Neural progenitor cell (in vitro differentiated cells): Measurements from ENCODE around the gene CRISPLD2. TPM values are rescaled to one million over a fixed set of nuclear protein-coding genes. Genes with fewer than 3 reads are reported as not detected.
A peak's percentile ranks its signal among the peaks of the same experiment; 100 is the strongest.

Experiments
- DNase-seq: peaks from one replicate; pipeline ENCODE4 v3.0.0-alpha.2; 2016; ENCODE audit warnings: low spot score
- H2AFZ ChIP-seq: fragments of 200-600 bp; sonication (generic); replicated peaks from 2 replicates; pipeline ENCODE4 v1.6.1; 2016; ENCODE audit warnings: antibody characterized with exemption
- H3F3A ChIP-seq: fragments of 200-600 bp; sonication (generic); 2 replicates; pipeline ENCODE4 v1.6.1; 2016; ENCODE audit warnings: antibody characterized with exemption, low read depth
- H3K27ac ChIP-seq: fragments of 200-600 bp; sonication (generic); 2 replicates; pipeline ENCODE4 v1.5.1; 2016; ENCODE audit warnings: mild to moderate bottlenecking
- H3K27me3 ChIP-seq: fragments of 200-600 bp; sonication (generic); 2 replicates; pipeline ENCODE4 v1.6.1; 2016; ENCODE audit warnings: mild to moderate bottlenecking, moderate library complexity
- H3K36me3 ChIP-seq: fragments of 200-600 bp; sonication (generic); 2 replicates; pipeline ENCODE4 v1.5.1; 2016
- H3K4me1 ChIP-seq: fragments of 200-600 bp; sonication (generic); 2 replicates; pipeline ENCODE4 v1.6.1; 2016; ENCODE audit warnings: mixed run types
- H3K4me2 ChIP-seq: fragments of 200-600 bp; sonication (generic); 2 replicates; pipeline ENCODE4 v1.6.1; 2016
- H3K4me3 ChIP-seq: fragments of 200-600 bp; sonication (generic); 2 replicates; pipeline ENCODE4 v1.5.1; 2016
- H3K79me2 ChIP-seq: fragments of 200-600 bp; sonication (generic); 2 replicates; pipeline ENCODE4 v1.6.1; 2016; ENCODE audit warnings: low read depth
- H3K9ac ChIP-seq: fragments of 200-600 bp; sonication (generic); 2 replicates; pipeline ENCODE4 v1.6.1; 2016
- H3K9me3 ChIP-seq: fragments of 200-600 bp; sonication (generic); 2 replicates; pipeline ENCODE4 v1.5.1; 2016; ENCODE audit warnings: low read depth
- H4K20me1 ChIP-seq: fragments of 200-600 bp; sonication (generic); 2 replicates; pipeline ENCODE4 v1.6.1; 2016; ENCODE audit warnings: low read depth
- H3K27ac Mint-ChIP-seq: 3 replicates; pipeline ENCODE4 v1.8.0; 2021; ENCODE audit warnings: mixed read lengths
- H3K27me3 Mint-ChIP-seq: 2 replicates; pipeline ENCODE4 v1.8.0; 2022; ENCODE audit warnings: low read depth, mild to moderate bottlenecking, inconsistent platforms, moderate library complexity, mixed read lengths; ENCODE audit not compliant: insufficient read depth
- H3K36me3 Mint-ChIP-seq: 3 replicates; pipeline ENCODE4 v1.8.0; 2021; ENCODE audit warnings: mixed read lengths
- H3K4me1 Mint-ChIP-seq: 3 replicates; pipeline ENCODE4 v1.8.0; 2021; ENCODE audit warnings: mixed read lengths
- H3K4me3 Mint-ChIP-seq: 3 replicates; pipeline ENCODE4 v1.8.0; 2021; ENCODE audit warnings: mild to moderate bottlenecking, moderate library complexity, mixed read lengths
- H3K9me3 Mint-ChIP-seq: 3 replicates; pipeline ENCODE4 v1.8.0; 2020; ENCODE audit warnings: mixed read lengths
- EZH2 ChIP-seq: fragments of 200-600 bp; sonication (generic); IDR thresholded peaks from 2 replicates; pipeline ENCODE4 v1.6.1; 2017; ENCODE audit warnings: antibody characterized with exemption, mild to moderate bottlenecking, moderate library complexity
- EZH2phosphoT487 ChIP-seq: fragments of 200-600 bp; sonication (generic); IDR thresholded peaks from 2 replicates; pipeline ENCODE4 v1.6.1; 2017; ENCODE audit warnings: antibody characterized with exemption
- total RNA-seq: library from RNA; depleted of rRNA; stranded (reverse); fragments of >200 nt; gene quantifications from 2 replicates; pipeline ENCODE4 v1.2.3, GENCODE V29; 2015; ENCODE audit warnings: low replicate concordance
- TF ChIP-seq, protein P1 (sequence below): fragments of 200-600 bp; sonication (generic); IDR thresholded peaks from 2 replicates; pipeline ENCODE4 v1.5.1; 2017; ENCODE audit warnings: antibody characterized with exemption, mild to moderate bottlenecking

Gene CRISPLD2
- total RNA-seq, 1 donor from 2014 or later, result 0.11 TPM

DNA sequence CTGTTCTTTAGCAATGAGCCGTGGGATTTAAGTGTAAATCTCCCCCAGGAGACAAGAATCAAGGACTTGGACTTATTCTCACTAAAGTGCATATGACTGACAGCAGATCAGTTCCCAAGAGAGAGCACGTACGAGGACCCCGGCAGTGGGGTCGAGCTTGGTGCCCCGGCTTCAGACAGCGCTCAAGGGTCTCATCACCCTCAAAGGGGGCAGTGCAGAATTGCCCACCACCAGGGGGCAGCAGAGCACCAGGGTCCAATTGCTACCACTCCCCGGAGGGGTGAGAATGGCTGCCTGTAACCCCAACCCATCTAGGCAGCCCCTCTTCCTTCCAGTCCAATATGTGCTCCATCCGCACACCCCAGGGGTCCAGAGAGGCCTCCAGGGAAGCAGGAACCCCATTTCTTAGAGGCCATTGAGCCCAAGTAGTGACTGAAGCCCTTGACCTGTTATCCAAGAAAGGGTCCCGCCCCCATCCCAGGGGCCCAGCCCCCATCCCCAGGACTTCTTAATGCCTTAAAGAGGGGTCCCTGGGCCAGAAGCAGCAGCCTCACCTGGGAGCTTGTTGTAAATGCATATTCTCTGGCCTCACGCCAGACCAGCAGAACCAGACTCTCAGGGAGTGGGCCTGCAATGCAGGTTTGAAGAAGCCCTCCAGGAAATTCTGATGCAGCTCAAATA is 105.4 kb downstream of the CRISPLD2 start:
- Histone ChIP-seq H3K27ac (no peak overlapping the region), H3K4me2 (no peak overlapping the region), H3K4me1 (no peaks in the 10 kb centered on the region), H3F3A (no peaks in the 10 kb centered on the region), H3K36me3 (no peaks in the 10 kb centered on the region), H3K27me3 (no peaks in the 10 kb centered on the region), H3K79me2 (no peaks in the 10 kb centered on the region), H3K9me3 (no peaks in the 10 kb centered on the region), H2AFZ (no peak overlapping the region), H3K9ac (no peak overlapping the region), H3K4me3 (no peak overlapping the region), H4K20me1 (no peaks in the 10 kb centered on the region)
- peaks cover 2% of the 10 kb centered on the region for H3K9me3 Mint-ChIP-seq
- TF ChIP-seq EZH2, result no peak
- TF ChIP-seq EZH2phosphoT487, result no peak
- TF ChIP-seq, protein P1, sequence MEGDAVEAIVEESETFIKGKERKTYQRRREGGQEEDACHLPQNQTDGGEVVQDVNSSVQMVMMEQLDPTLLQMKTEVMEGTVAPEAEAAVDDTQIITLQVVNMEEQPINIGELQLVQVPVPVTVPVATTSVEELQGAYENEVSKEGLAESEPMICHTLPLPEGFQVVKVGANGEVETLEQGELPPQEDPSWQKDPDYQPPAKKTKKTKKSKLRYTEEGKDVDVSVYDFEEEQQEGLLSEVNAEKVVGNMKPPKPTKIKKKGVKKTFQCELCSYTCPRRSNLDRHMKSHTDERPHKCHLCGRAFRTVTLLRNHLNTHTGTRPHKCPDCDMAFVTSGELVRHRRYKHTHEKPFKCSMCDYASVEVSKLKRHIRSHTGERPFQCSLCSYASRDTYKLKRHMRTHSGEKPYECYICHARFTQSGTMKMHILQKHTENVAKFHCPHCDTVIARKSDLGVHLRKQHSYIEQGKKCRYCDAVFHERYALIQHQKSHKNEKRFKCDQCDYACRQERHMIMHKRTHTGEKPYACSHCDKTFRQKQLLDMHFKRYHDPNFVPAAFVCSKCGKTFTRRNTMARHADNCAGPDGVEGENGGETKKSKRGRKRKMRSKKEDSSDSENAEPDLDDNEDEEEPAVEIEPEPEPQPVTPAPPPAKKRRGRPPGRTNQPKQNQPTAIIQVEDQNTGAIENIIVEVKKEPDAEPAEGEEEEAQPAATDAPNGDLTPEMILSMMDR, result peak; percentile 74
- H3K27ac Mint-ChIP-seq, result no peak overlapping the region
- peak; percentile 56 for DNase-seq
- H3K4me3 Mint-ChIP-seq, result no peak overlapping the region
- peaks cover 22% of the 10 kb centered on the region for H3K27me3 Mint-ChIP-seq
- H3K4me1 Mint-ChIP-seq, result peaks cover 22% of the 10 kb centered on the region
- H3K36me3 Mint-ChIP-seq, result no peaks in the 10 kb centered on the region

DNA sequence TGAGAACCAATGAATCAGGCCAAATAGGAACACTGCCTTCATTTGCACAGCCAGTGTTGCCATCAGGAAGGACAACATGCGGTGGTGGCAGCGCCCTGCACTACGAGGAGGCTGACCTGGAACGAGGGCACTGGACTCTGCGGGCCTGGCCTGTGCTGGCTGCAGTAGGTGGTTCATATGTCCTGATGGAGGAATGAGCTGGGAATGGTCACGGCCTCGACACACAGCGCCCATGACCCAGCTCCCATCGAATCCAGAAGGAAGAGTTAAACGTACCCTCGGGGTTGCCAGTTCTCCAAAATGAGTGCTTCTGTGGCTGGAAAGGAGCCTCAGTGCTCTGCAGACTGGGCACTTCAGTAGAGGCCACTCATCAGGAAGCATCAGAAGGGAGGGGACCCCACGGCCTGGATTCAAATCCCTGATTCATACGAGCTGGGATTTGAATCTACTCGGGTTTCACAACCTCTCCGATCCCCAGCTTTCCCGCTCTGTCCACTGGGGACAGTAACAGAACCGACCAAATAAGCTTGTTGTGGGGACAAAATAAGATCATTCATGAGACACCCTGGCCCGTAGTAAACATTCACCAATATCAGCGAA is 106.1 kb downstream of the CRISPLD2 start:
- no peak overlapping the region for H3K4me3 Mint-ChIP-seq
- H3K27ac Mint-ChIP-seq, result no peak overlapping the region
- Histone ChIP-seq H3F3A (no peaks in the 10 kb centered on the region), H3K4me2 (no peak overlapping the region), H3K9me3 (no peaks in the 10 kb centered on the region), H3K36me3 (no peaks in the 10 kb centered on the region), H4K20me1 (no peaks in the 10 kb centered on the region), H3K79me2 (no peaks in the 10 kb centered on the region), H3K27ac (no peak overlapping the region), H3K4me3 (no peak overlapping the region), H3K9ac (no peak overlapping the region), H3K4me1 (no peaks in the 10 kb centered on the region), H2AFZ (no peak overlapping the region), H3K27me3 (no peaks in the 10 kb centered on the region)
- H3K4me1 Mint-ChIP-seq, result peaks cover 22% of the 10 kb centered on the region
- H3K27me3 Mint-ChIP-seq, result peaks cover 21% of the 10 kb centered on the region
- TF ChIP-seq EZH2, result no peak
- TF ChIP-seq EZH2phosphoT487, result no peak
- TF ChIP-seq, protein P1, result no peak
- no peak for DNase-seq
- peaks cover 2% of the 10 kb centered on the region for H3K9me3 Mint-ChIP-seq
- no peaks in the 10 kb centered on the region for H3K36me3 Mint-ChIP-seq

DNA sequence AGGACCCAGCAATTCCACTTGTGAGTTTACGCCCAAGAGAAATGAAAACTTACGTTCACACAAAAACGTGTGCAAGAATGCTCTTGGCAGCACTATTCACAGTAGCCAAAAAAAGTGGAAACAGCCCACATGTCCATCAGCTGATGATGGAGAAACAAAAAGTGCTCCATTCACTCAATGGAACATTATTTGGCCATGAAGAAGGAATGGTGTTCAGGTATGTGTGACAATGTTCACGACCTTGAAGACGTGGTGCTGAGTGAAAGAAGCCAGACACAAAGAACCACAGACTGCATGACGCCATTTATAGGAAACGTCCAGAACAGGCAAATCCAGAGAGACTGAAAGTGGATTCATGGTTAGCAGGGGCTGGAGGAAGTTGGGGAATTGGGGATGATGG is 106.7 kb downstream of the CRISPLD2 start:
- no peak for DNase-seq
- Histone ChIP-seq H3K9ac (no peak overlapping the region), H3K4me1 (no peaks in the 10 kb centered on the region), H3K27ac (no peak overlapping the region), H3K9me3 (no peaks in the 10 kb centered on the region), H3K27me3 (no peaks in the 10 kb centered on the region), H3K4me2 (no peak overlapping the region), H2AFZ (no peak overlapping the region), H3K79me2 (no peaks in the 10 kb centered on the region), H4K20me1 (no peaks in the 10 kb centered on the region), H3K36me3 (no peaks in the 10 kb centered on the region), H3K4me3 (no peak overlapping the region), H3F3A (no peaks in the 10 kb centered on the region)
- peaks cover 19% of the 10 kb centered on the region for H3K27me3 Mint-ChIP-seq
- no peak for TF ChIP-seq EZH2phosphoT487
- no peak for TF ChIP-seq EZH2
- TF ChIP-seq, protein P1, result no peak
- no peaks in the 10 kb centered on the region for H3K36me3 Mint-ChIP-seq
- no peak overlapping the region for H3K4me3 Mint-ChIP-seq
- peaks cover 22% of the 10 kb centered on the region for H3K4me1 Mint-ChIP-seq
- no peak overlapping the region for H3K27ac Mint-ChIP-seq
- peaks cover 2% of the 10 kb centered on the region for H3K9me3 Mint-ChIP-seq
